HG03378 (cell line): Measurements from ENCODE around the gene SIRT4.
"Not testable (repeated sequence)": the region's sequence is repeated elsewhere in the genome, so short reads cannot be mapped to it uniquely, and the experiment has no call there.

Experiments used
- ATAC-seq: cut with Tn5 transposase; IDR thresholded peaks from one replicate; pipeline ENCODE4 v1.9.1; 2021; ENCODE audit warnings: mild to moderate bottlenecking, moderate library complexity; ENCODE audit not compliant: unreplicated experiment

SIRT4 gene

GRCh38 chr12:120332523-120332922 is 30.4 kb downstream of the SIRT4 start:
- no peak for ATAC-seq

- ATAC-seq: not testable (repeated sequence)
These were observed 33.3 kb downstream of the SIRT4 start for GRCh38 chr12:120335447-120335846.

- ATAC-seq: not testable (repeated sequence)
These were observed 34.3 kb downstream of the SIRT4 start for GRCh38 chr12:120336392-120336791.

GRCh38 chr12:120337730-120338129 is 35.6 kb downstream of the SIRT4 start:
- ATAC-seq: no peak

GRCh38 chr12:120339256-120339655 is 37.1 kb downstream of the SIRT4 start:
- no peak for ATAC-seq

GRCh38 chr12:120342175-120343038 is 40.3 kb downstream of the SIRT4 start:
- no peak for ATAC-seq

- ATAC-seq: no peak
These were observed 41.0 kb downstream of the SIRT4 start for GRCh38 chr12:120343039-120343537.

GRCh38 chr12:120343692-120344091 is 41.6 kb downstream of the SIRT4 start:
- no peak for ATAC-seq

- ATAC-seq: no peak
These were observed 43.9 kb downstream of the SIRT4 start for GRCh38 chr12:120346031-120346430.

GRCh38 chr12:120346681-120347080 is 44.6 kb downstream of the SIRT4 start:
- ATAC-seq: no peak

GRCh38 chr12:120347766-120348165 is 45.6 kb downstream of the SIRT4 start:
- ATAC-seq: no peak

GRCh38 chr12:120350576-120351350 is 48.6 kb downstream of the SIRT4 start:
- no peak for ATAC-seq

GRCh38 chr12:120352117-120352516 is 50.0 kb downstream of the SIRT4 start:
- ATAC-seq: no peak

- ATAC-seq: no peak
These were observed 51.0 kb downstream of the SIRT4 start for GRCh38 chr12:120353136-120353535.

- ATAC-seq: no peak
These were observed 51.6 kb downstream of the SIRT4 start for GRCh38 chr12:120353556-120354317.

GRCh38 chr12:120356567-120357030 is 54.5 kb downstream of the SIRT4 start:
- no peak for ATAC-seq

- no peak for ATAC-seq
These were observed 55.0 kb downstream of the SIRT4 start for GRCh38 chr12:120357104-120357503.

- no peak for ATAC-seq
These were observed 56.4 kb downstream of the SIRT4 start for GRCh38 chr12:120358412-120359100.

GRCh38 chr12:120359128-120359527 is 57.0 kb downstream of the SIRT4 start:
- no peak for ATAC-seq

GRCh38 chr12:120361506-120362208 is 59.5 kb downstream of the SIRT4 start:
- ATAC-seq: no peak
